B cell (primary cell): ENCODE results near the gene TIGD6. TPM values are rescaled to one million over a fixed set of nuclear protein-coding genes. Genes with fewer than 3 reads are reported as not detected.

ENCODE experiments used
- ATAC-seq: fragments of 200-7000 bp; cut with Tn5 transposase; one replicate; pipeline ENCODE4 v1.10.0; 2021; ENCODE audit warnings: low read depth, mild to moderate bottlenecking, moderate number of reproducible peaks, moderate library complexity
- CTCF ChIA-PET: fragments of 350-600 bp; sonication (Branson Sonifier 250); formaldehyde crosslinking; loops from one replicate; lab custom pipeline; 2021; ENCODE audit warnings: antibody characterized with exemption, inconsistent platforms; lab: Charles Lee
- POLR2A ChIA-PET: fragments of 350-600 bp; sonication (Branson Sonifier 250); formaldehyde crosslinking; loops from one replicate; lab custom pipeline; 2021; ENCODE audit warnings: antibody characterized with exemption; lab: Charles Lee
- DNase-seq: peaks from one replicate; pipeline ENCODE4 v3.0.0; 2013
- H2AFZ ChIP-seq: 2 replicates; pipeline ENCODE4 v1.6.1; 2012; ENCODE audit warnings: mild to moderate bottlenecking, low read depth, low read length; ENCODE audit not compliant: insufficient read depth, poor library complexity, severe bottlenecking
- H3K27ac ChIP-seq, 2 donors: 1 replicate in 1 of 2; 2 replicates in 1 of 2; pipeline ENCODE4 v1.5.1; 2012 to 2013; ENCODE audit warnings: low read length in 2 of 2, mild to moderate bottlenecking in 2 of 2, moderate library complexity in 1 of 2
- H3K27me3 ChIP-seq, 4 experiments: fragments of 200-600 bp in 1 of 4; sonication (generic) in 1 of 4; replicated peaks in 1 of 4; 1 replicate in 2 of 4; 2 replicates in 2 of 4; pipeline versions ENCODE4 v1.6.1 to v1.7.0; 2013 to 2016; ENCODE audit warnings: low read length in 3 of 4, mild to moderate bottlenecking in 2 of 4, mixed read lengths in 1 of 4, moderate library complexity in 1 of 4; ENCODE audit not compliant: insufficient read depth in 4 of 4, control insufficient read depth in 3 of 4; ENCODE audit errors: control extremely low read depth in 1 of 4
- H3K36me3 ChIP-seq, 2 experiments: replicated peaks in 1 of 2; 1 replicate in 1 of 2; 2 replicates in 1 of 2; pipeline versions ENCODE4 v1.6.1 to v1.7.1; 2013; ENCODE audit warnings: low read length in 1 of 2; ENCODE audit not compliant: insufficient read depth in 2 of 2, control insufficient read depth in 1 of 2; ENCODE audit errors: control extremely low read depth in 1 of 2, extremely low read depth in 1 of 2
- H3K4me1 ChIP-seq, 2 donors: fragments of 200-600 bp in 1 of 2; sonication (generic) in 1 of 2; 1 replicate in 1 of 2; 2 replicates in 1 of 2; pipeline versions ENCODE4 v1.5.1 to v1.6.1; 2013 to 2017; ENCODE audit warnings: low read length in 2 of 2; ENCODE audit not compliant: control insufficient read depth in 2 of 2, insufficient read depth in 2 of 2
- H3K4me2 ChIP-seq: replicated peaks from 2 replicates; pipeline ENCODE3; 2012; ENCODE audit warnings: mild to moderate bottlenecking, low read depth, low read length; ENCODE audit not compliant: poor library complexity, severe bottlenecking
- H3K4me3 ChIP-seq, 5 experiments: fragments of 200-600 bp in 1 of 5; sonication (generic) in 1 of 5; 1 replicate in 3 of 5; 2 replicates in 2 of 5; pipeline versions ENCODE4 v1.5.1 to v1.7.0; 2011 to 2016; ENCODE audit warnings: low read length in 4 of 5, mild to moderate bottlenecking in 4 of 5, low read depth in 2 of 5, control low read depth in 1 of 5, moderate library complexity in 1 of 5; ENCODE audit not compliant: insufficient read depth in 1 of 5; ENCODE audit errors: control extremely low read depth in 1 of 5, extremely low read depth in 1 of 5
- H3K79me2 ChIP-seq: fragments of 200-600 bp; sonication (generic); one replicate; pipeline ENCODE4 v1.6.0; 2016; ENCODE audit warnings: low read length; ENCODE audit not compliant: control insufficient read depth, insufficient read depth
- H3K9ac ChIP-seq: fragments of 200-600 bp; sonication (generic); 2 replicates; pipeline ENCODE4 v1.6.1; 2017; ENCODE audit warnings: mild to moderate bottlenecking, low read length, moderate library complexity
- H3K9me3 ChIP-seq, 3 donors: one replicate each; pipeline versions ENCODE4 v1.6.1 to v1.7.1; 2013; ENCODE audit warnings: low read length in 2 of 3; ENCODE audit not compliant: control insufficient read depth in 2 of 3, insufficient read depth in 1 of 3; ENCODE audit errors: control extremely low read depth in 1 of 3
- H4K20me1 ChIP-seq: 2 replicates; pipeline ENCODE4 v1.6.0; 2012; ENCODE audit warnings: mild to moderate bottlenecking, low read length; ENCODE audit not compliant: insufficient read depth, control insufficient read depth, poor library complexity, severe bottlenecking
- H3K27ac Mint-ChIP-seq: one replicate; pipeline ENCODE4 v1.8.0; 2021; ENCODE audit warnings: mixed read lengths
- H3K27me3 Mint-ChIP-seq: one replicate; pipeline ENCODE4 v1.8.0; 2021; ENCODE audit warnings: mixed read lengths
- H3K4me1 Mint-ChIP-seq: one replicate; pipeline ENCODE4 v1.8.0; 2021; ENCODE audit warnings: mixed read lengths
- H3K4me3 Mint-ChIP-seq: one replicate; pipeline ENCODE4 v1.8.0; 2021; ENCODE audit warnings: mixed read lengths
- H3K9me3 Mint-ChIP-seq: one replicate; pipeline ENCODE4 v1.8.0; 2022; ENCODE audit warnings: mixed read lengths; ENCODE audit not compliant: insufficient read depth
- CTCF ChIP-seq: fragments of 200-600 bp; IDR thresholded peaks from one replicate; pipeline ENCODE4 v1.8.0; 2022; ENCODE audit warnings: antibody characterized with exemption, mild to moderate bottlenecking
- EZH2 ChIP-seq: IDR thresholded peaks from 2 replicates; pipeline ENCODE4 v1.6.1; 2012; ENCODE audit warnings: borderline replicate concordance, low read depth, mild to moderate bottlenecking, moderate library complexity, low read length; ENCODE audit not compliant: insufficient read depth, poor library complexity, severe bottlenecking
- WGBS: methylation state at CpG from one replicate; pipeline ENCODE4 v1.1.5; 2013; ENCODE audit warnings: missing lambda C conversion rate; ENCODE audit not compliant: insufficient coverage; 5-methylcytosine and 5-hydroxymethylcytosine counted together
- intact Hi-C: fragments of 100-400 bp; cut with micrococcal nuclease; formaldehyde crosslinking; loops from one replicate; pipeline ENCODE4 v1.10.0; 2022
- polyA plus RNA-seq: library from polyadenylated mRNA; depleted of rRNA; stranded (reverse); fragments of >200 nt; gene quantifications from 2 replicates; pipeline ENCODE4 v1.2.3, GENCODE V29; 2012
- total RNA-seq, 2 donors: library from RNA; stranded (reverse); fragments of 120-200 nt in 1 of 2; gene quantifications; 1 replicate in 1 of 2; 2 replicates in 1 of 2; pipeline versions ENCODE4 v1.2.3 to v1.2.4, GENCODE V29; 2013 to 2022

The TIGD6 gene
- total and polyA plus RNA-seq, 2 donors (not counting 1 experiment from before 2014, with no cell fraction given), result 2.1 to 5.4 TPM

- peak overlapping the region; percentile 96 for H3K27ac Mint-ChIP-seq
- H3K36me3 ChIP-seq, result peaks cover 0 to 15% of the 10 kb centered on the region in 2 experiments
- H3K4me1 ChIP-seq, result peaks cover 21 to 23% of the 10 kb centered on the region in 2 donors
- no peak for ATAC-seq
- DNase-seq, result no peak
- peak overlapping the region; percentile 48 to 90 (median 83) for H3K4me3 ChIP-seq
- TF ChIP-seq CTCF (no peak), EZH2 (no peak)
- peak overlapping the region; percentile 80 for H3K9ac ChIP-seq
- WGBS, result 10% methylated on average over 3 of the region's 7 CpGs
- peak overlapping the region; percentile 93 for H2AFZ ChIP-seq
- ChIA-PET POLR2A (interaction anchor here (1.1 to 1.7 kb wide), 5 partner anchors 8 to 268 kb away, joined by 3 to 9 read pairs (median 3); partner anchors contain the start of gene SLC26A2), CTCF (interaction anchor here (0.6 to 2.6 kb wide), 6 partner anchors 9 to 449 kb away, joined by 3 to 12 read pairs (median 4); no protein-coding TSS in a partner anchor)
- H3K27me3 Mint-ChIP-seq, result no peaks in the 10 kb centered on the region
- peak overlapping the region; percentile 89 for H3K4me3 Mint-ChIP-seq
- intact Hi-C loops, result loop anchor here (1.0 to 10.0 kb wide), 5 partner anchors 10 to 645 kb away; partner anchors contain the start of genes CSNK1A1, PCYOX1L, PPARGC1B and SLC26A2
- H3K9me3 Mint-ChIP-seq, result no peaks in the 10 kb centered on the region
- H3K4me1 Mint-ChIP-seq, result peaks cover 37% of the 10 kb centered on the region
- no peaks in the 10 kb centered on the region for H3K27me3 ChIP-seq
- peak overlapping the region; percentile 88 for H3K4me2 ChIP-seq
- H3K27ac ChIP-seq, result peak overlapping the region; percentile 83 to 87
- no peaks in the 10 kb centered on the region for H3K9me3 ChIP-seq
- peaks cover 34% of the 10 kb centered on the region for H3K79me2 ChIP-seq
- H4K20me1 ChIP-seq, result peaks cover 17% of the 10 kb centered on the region
Observed at GRCh38 chr5:149999866-150000255, 593 bp downstream of the TIGD6 start.

GRCh38 chr5:149999359-149999758, 1.1 kb downstream of the TIGD6 start:
- intact Hi-C loops, result loop anchor here (10.0 kb wide), 1 partner anchor 645 kb away; the partner anchor contains the start of gene PCYOX1L
- peak overlapping the region in 1 of 5 experiments; percentile 73 for H3K4me3 ChIP-seq
- H4K20me1 ChIP-seq, result peaks cover 14% of the 10 kb centered on the region
- Mint-ChIP-seq H3K4me3 (peak overlapping the region; percentile 89), H3K27me3 (no peaks in the 10 kb centered on the region), H3K27ac (peak overlapping the region; percentile 96), H3K4me1 (peaks cover 37% of the 10 kb centered on the region), H3K9me3 (no peaks in the 10 kb centered on the region)
- peaks cover 29% of the 10 kb centered on the region for H3K79me2 ChIP-seq
- no peak for TF ChIP-seq CTCF
- no peak for TF ChIP-seq EZH2
- DNase-seq, result no peak
- H3K27me3 ChIP-seq, result no peaks in the 10 kb centered on the region
- ChIA-PET CTCF (interaction anchor here (0.6 to 2.6 kb wide), 3 partner anchors 8 to 223 kb away, joined by 3 to 12 read pairs (median 9); no protein-coding TSS in a partner anchor), POLR2A (interaction anchor here (1.1 to 1.3 kb wide), 3 partner anchors 8 to 268 kb away, joined by 3 to 4 read pairs (median 3); partner anchors contain the start of gene SLC26A2)
- peak overlapping the region; percentile 83 to 87 for H3K27ac ChIP-seq
- no peak for ATAC-seq
- peaks cover 21 to 23% of the 10 kb centered on the region in 2 donors for H3K4me1 ChIP-seq
- 97% methylated on average over 3 of the region's 3 CpGs for WGBS
- peaks cover 0 to 12% of the 10 kb centered on the region in 2 experiments for H3K36me3 ChIP-seq
- peak overlapping the region; percentile 93 for H2AFZ ChIP-seq
- peak overlapping the region; percentile 88 for H3K4me2 ChIP-seq
- H3K9ac ChIP-seq, result no peak overlapping the region
- H3K9me3 ChIP-seq, result no peaks in the 10 kb centered on the region
